Measurements from ENCODE around the gene THSD1.

- TF ChIP-seq CTCF (IDR thresholded peaks at IDR 0.05; ENCODE audit: low read depth, low read length) (no peak), EZH2phosphoT487 (IDR thresholded peaks at IDR 0.05; ENCODE audit: low read depth) (no peak)
Measured at GRCh38 chr13:52432456-52432855, 26.5 kb upstream of the THSD1 start.

All from OCI-LY3 (cell line).